ENCODE measurements around the gene PREP. TPM values are rescaled to one million over a fixed set of nuclear protein-coding genes. Genes with fewer than 3 reads are reported as not detected.
A peak's percentile ranks its signal among the peaks of the same experiment; 100 is the strongest.

Gene PREP
- total RNA-seq, 1 donor from 2014 or later, result 55.4 TPM

GRCh38 chr6:105326216-105326615 is 76.7 kb downstream of the PREP start:
- peaks cover 14% of the 10 kb centered on the region for H3K4me1 Mint-ChIP-seq (ENCODE audit: low read depth, unreplicated experiment)
- no peak overlapping the region for H3K9ac ChIP-seq (ENCODE audit: low read length)
- peak; percentile 87 for DNase-seq (ENCODE audit: low read depth)
- no peak overlapping the region for H3K4me3 ChIP-seq (ENCODE audit: insufficient read depth, low read depth, low read length)
- H3K9me3 Mint-ChIP-seq (ENCODE audit: unreplicated experiment), result no peaks in the 10 kb centered on the region
- no peak overlapping the region for H3K4me3 Mint-ChIP-seq (ENCODE audit: unreplicated experiment)
- TF ChIP-seq EZH2 (IDR thresholded peaks at IDR 0.05; ENCODE audit: insufficient read depth, low read length) (no peak), CTCF (IDR thresholded peaks at IDR 0.05; ENCODE audit: insufficient read depth, low read depth, low read length) (no peak)
- H3K27me3 Mint-ChIP-seq (ENCODE audit: low read depth, unreplicated experiment), result no peaks in the 10 kb centered on the region
- H3K27ac ChIP-seq (ENCODE audit: low read depth, low read length), result no peak overlapping the region
- no peak overlapping the region for H3K27ac Mint-ChIP-seq (ENCODE audit: unreplicated experiment)
- H3K79me2 ChIP-seq (ENCODE audit: insufficient read depth, low read length), result no peaks in the 10 kb centered on the region
- H3K36me3 ChIP-seq (ENCODE audit: insufficient read depth, low read length), result peaks cover 24% of the 10 kb centered on the region
- H3K4me1 ChIP-seq (ENCODE audit: insufficient read depth, low read length), result peaks cover 17% of the 10 kb centered on the region
- no peaks in the 10 kb centered on the region for H3K27me3 ChIP-seq (ENCODE audit: insufficient read depth, low read length)
- no peak for FAIRE-seq
- peaks cover 27% of the 10 kb centered on the region for H4K20me1 ChIP-seq (ENCODE audit: insufficient read depth, low read length)
- H3K4me2 ChIP-seq (ENCODE audit: low read length), result peak overlapping the region; percentile 55
- H3K9me3 ChIP-seq (ENCODE audit: insufficient read depth, low read depth, low read length), result no peaks in the 10 kb centered on the region
- H2AFZ ChIP-seq (ENCODE audit: low read depth, low read length), result no peak overlapping the region
- H3K36me3 Mint-ChIP-seq (ENCODE audit: low read depth, unreplicated experiment), result peaks cover 20% of the 10 kb centered on the region

- Histone ChIP-seq H3K4me1 (ENCODE audit: insufficient read depth, low read length) (peaks cover 19% of the 10 kb centered on the region), H4K20me1 (ENCODE audit: insufficient read depth, low read length) (peaks cover 23% of the 10 kb centered on the region), H3K27ac (ENCODE audit: low read depth, low read length) (no peak overlapping the region), H2AFZ (ENCODE audit: low read depth, low read length) (no peak overlapping the region), H3K9me3 (ENCODE audit: insufficient read depth, low read depth, low read length) (no peaks in the 10 kb centered on the region), H3K4me3 (ENCODE audit: insufficient read depth, low read depth, low read length) (no peak overlapping the region), H3K9ac (ENCODE audit: low read length) (no peak overlapping the region), H3K36me3 (ENCODE audit: insufficient read depth, low read length) (peaks cover 16% of the 10 kb centered on the region), H3K79me2 (ENCODE audit: insufficient read depth, low read length) (no peaks in the 10 kb centered on the region), H3K27me3 (ENCODE audit: insufficient read depth, low read length) (no peaks in the 10 kb centered on the region), H3K4me2 (ENCODE audit: low read length) (no peak overlapping the region)
- H3K9me3 Mint-ChIP-seq (ENCODE audit: unreplicated experiment), result no peaks in the 10 kb centered on the region
- peaks cover 14% of the 10 kb centered on the region for H3K4me1 Mint-ChIP-seq (ENCODE audit: low read depth, unreplicated experiment)
- TF ChIP-seq EZH2 (IDR thresholded peaks at IDR 0.05; ENCODE audit: insufficient read depth, low read length), result no peak
- no peak for TF ChIP-seq CTCF (IDR thresholded peaks at IDR 0.05; ENCODE audit: insufficient read depth, low read depth, low read length)
- H3K4me3 Mint-ChIP-seq (ENCODE audit: unreplicated experiment), result no peak overlapping the region
- no peak overlapping the region for H3K27ac Mint-ChIP-seq (ENCODE audit: unreplicated experiment)
- peak; percentile 52 for FAIRE-seq
- H3K36me3 Mint-ChIP-seq (ENCODE audit: low read depth, unreplicated experiment), result peaks cover 16% of the 10 kb centered on the region
- no peaks in the 10 kb centered on the region for H3K27me3 Mint-ChIP-seq (ENCODE audit: low read depth, unreplicated experiment)
- DNase-seq (ENCODE audit: low read depth), result peak; percentile 92
These were observed 78.4 kb downstream of the PREP start for GRCh38 chr6:105324386-105324950.

GRCh38 chr6:105322499-105323225 is 80.2 kb downstream of the PREP start:
- no peak overlapping the region for H3K27ac ChIP-seq (ENCODE audit: low read depth, low read length)
- no peaks in the 10 kb centered on the region for H3K27me3 Mint-ChIP-seq (ENCODE audit: low read depth, unreplicated experiment)
- no peak for TF ChIP-seq EZH2 (IDR thresholded peaks at IDR 0.05; ENCODE audit: insufficient read depth, low read length)
- TF ChIP-seq CTCF (IDR thresholded peaks at IDR 0.05; ENCODE audit: insufficient read depth, low read depth, low read length), result no peak
- H3K4me3 ChIP-seq (ENCODE audit: insufficient read depth, low read depth, low read length), result no peak overlapping the region
- peaks cover 12% of the 10 kb centered on the region for H3K36me3 ChIP-seq (ENCODE audit: insufficient read depth, low read length)
- no peak for FAIRE-seq
- H3K4me1 Mint-ChIP-seq (ENCODE audit: low read depth, unreplicated experiment), result peaks cover 27% of the 10 kb centered on the region
- DNase-seq (ENCODE audit: low read depth), result no peak
- H3K9ac ChIP-seq (ENCODE audit: low read length), result no peak overlapping the region
- H3K4me1 ChIP-seq (ENCODE audit: insufficient read depth, low read length), result peaks cover 32% of the 10 kb centered on the region
- H3K9me3 Mint-ChIP-seq (ENCODE audit: unreplicated experiment), result no peaks in the 10 kb centered on the region
- no peaks in the 10 kb centered on the region for H3K79me2 ChIP-seq (ENCODE audit: insufficient read depth, low read length)
- no peaks in the 10 kb centered on the region for H3K27me3 ChIP-seq (ENCODE audit: insufficient read depth, low read length)
- no peak overlapping the region for H3K27ac Mint-ChIP-seq (ENCODE audit: unreplicated experiment)
- H3K9me3 ChIP-seq (ENCODE audit: insufficient read depth, low read depth, low read length), result no peaks in the 10 kb centered on the region
- peaks cover 16% of the 10 kb centered on the region for H3K36me3 Mint-ChIP-seq (ENCODE audit: low read depth, unreplicated experiment)
- H3K4me2 ChIP-seq (ENCODE audit: low read length), result no peak overlapping the region
- no peak overlapping the region for H2AFZ ChIP-seq (ENCODE audit: low read depth, low read length)
- H4K20me1 ChIP-seq (ENCODE audit: insufficient read depth, low read length), result peaks cover 21% of the 10 kb centered on the region
- H3K4me3 Mint-ChIP-seq (ENCODE audit: unreplicated experiment), result no peak overlapping the region

Measured in astrocyte (in vitro differentiated cells and primary cell).